Prostate gland (tissue), 2 donors: Measurements from ENCODE around the gene VNN1.

Experiments used
- POLR2A ChIP-seq: fragments of 450-650 bp; IDR thresholded peaks from one replicate; pipeline ENCODE4 v1.6.1; 2016; ENCODE audit warnings: antibody characterized with exemption, mild to moderate bottlenecking
- POLR2AphosphoS5 ChIP-seq: sonication (generic); formaldehyde crosslinking; IDR thresholded peaks from one replicate; pipeline ENCODE4 v1.6.1; 2017; ENCODE audit warnings: antibody characterized with exemption
- TF ChIP-seq, protein P1 (sequence below), 4 experiments: fragments of 200-600 bp in 2 of 4; fragments of 450-650 bp in 2 of 4; sonication (generic) in 2 of 4; IDR thresholded peaks; 1 replicate in 3 of 4; 2 replicates in 1 of 4; pipeline ENCODE4 v1.5.1; 2016 to 2019; ENCODE audit warnings: antibody characterized with exemption in 4 of 4, mild to moderate bottlenecking in 2 of 4, moderate library complexity in 2 of 4

DNA sequence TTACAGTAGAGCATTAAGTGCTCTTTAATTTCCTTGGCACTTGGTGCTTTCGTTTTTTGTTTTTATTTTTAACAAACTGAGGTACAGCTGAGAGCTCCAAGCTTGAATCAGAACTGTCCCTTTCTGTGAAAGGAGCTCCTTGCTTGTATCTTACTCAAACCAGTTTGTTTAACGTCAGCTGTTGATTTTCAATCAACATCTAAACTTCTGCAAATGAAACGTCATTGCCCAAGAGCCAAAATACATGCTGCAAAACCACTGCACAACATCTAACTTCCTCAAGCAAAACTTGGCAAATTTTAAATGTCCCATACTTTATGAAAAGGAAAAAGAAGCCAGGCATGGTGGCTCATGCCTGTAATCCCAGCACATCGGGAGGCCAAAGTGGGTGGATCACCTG is 28.6 kb upstream of the VNN1 start:
- TF ChIP-seq, protein P1, sequence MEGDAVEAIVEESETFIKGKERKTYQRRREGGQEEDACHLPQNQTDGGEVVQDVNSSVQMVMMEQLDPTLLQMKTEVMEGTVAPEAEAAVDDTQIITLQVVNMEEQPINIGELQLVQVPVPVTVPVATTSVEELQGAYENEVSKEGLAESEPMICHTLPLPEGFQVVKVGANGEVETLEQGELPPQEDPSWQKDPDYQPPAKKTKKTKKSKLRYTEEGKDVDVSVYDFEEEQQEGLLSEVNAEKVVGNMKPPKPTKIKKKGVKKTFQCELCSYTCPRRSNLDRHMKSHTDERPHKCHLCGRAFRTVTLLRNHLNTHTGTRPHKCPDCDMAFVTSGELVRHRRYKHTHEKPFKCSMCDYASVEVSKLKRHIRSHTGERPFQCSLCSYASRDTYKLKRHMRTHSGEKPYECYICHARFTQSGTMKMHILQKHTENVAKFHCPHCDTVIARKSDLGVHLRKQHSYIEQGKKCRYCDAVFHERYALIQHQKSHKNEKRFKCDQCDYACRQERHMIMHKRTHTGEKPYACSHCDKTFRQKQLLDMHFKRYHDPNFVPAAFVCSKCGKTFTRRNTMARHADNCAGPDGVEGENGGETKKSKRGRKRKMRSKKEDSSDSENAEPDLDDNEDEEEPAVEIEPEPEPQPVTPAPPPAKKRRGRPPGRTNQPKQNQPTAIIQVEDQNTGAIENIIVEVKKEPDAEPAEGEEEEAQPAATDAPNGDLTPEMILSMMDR (IDR thresholded peaks at IDR 0.05) = no peak
- no peak for TF ChIP-seq POLR2AphosphoS5
- no peak for TF ChIP-seq POLR2A
